Astrocyte (in vitro differentiated cells and primary cell): ENCODE results near the gene DSTN. TPM values are rescaled to one million over a fixed set of nuclear protein-coding genes. Genes with fewer than 3 reads are reported as not detected.

Experiments
- DNase-seq: peaks from one replicate; pipeline ENCODE4 v3.0.0-alpha.2; 2010; ENCODE audit warnings: low read depth
- FAIRE-seq: peaks from 2 replicates; lab custom pipeline; 2011; peaks lifted over from hg19 to GRCh38; lab: Jason Lieb, UNC
- H2AFZ ChIP-seq: 2 replicates; pipeline ENCODE4 v1.6.0; 2012; ENCODE audit warnings: low read depth, low read length, inconsistent platforms
- H3K27ac ChIP-seq: 2 replicates; pipeline ENCODE4 v1.5.1; 2011; ENCODE audit warnings: low read depth, low read length, inconsistent platforms
- H3K27me3 ChIP-seq: 2 replicates; pipeline ENCODE4 v1.6.0; 2011; ENCODE audit warnings: low read length, inconsistent platforms; ENCODE audit not compliant: insufficient read depth
- H3K36me3 ChIP-seq: 2 replicates; pipeline ENCODE4 v1.5.1; 2011; ENCODE audit warnings: low read length, inconsistent platforms; ENCODE audit not compliant: insufficient read depth
- H3K4me1 ChIP-seq: 2 replicates; pipeline ENCODE4 v1.5.1; 2011; ENCODE audit warnings: low read length, inconsistent platforms; ENCODE audit not compliant: insufficient read depth
- H3K4me2 ChIP-seq: 2 replicates; pipeline ENCODE4 v1.6.0; 2012; ENCODE audit warnings: low read length, inconsistent platforms
- H3K4me3 ChIP-seq: 2 replicates; pipeline ENCODE4 v1.5.1; 2011; ENCODE audit warnings: low read depth, mild to moderate bottlenecking, low read length, inconsistent platforms; ENCODE audit not compliant: insufficient read depth
- H3K79me2 ChIP-seq: 2 replicates; pipeline ENCODE4 v1.6.0; 2012; ENCODE audit warnings: mild to moderate bottlenecking, low read length, inconsistent platforms; ENCODE audit not compliant: insufficient read depth
- H3K9ac ChIP-seq: 2 replicates; pipeline ENCODE4 v1.6.0; 2012; ENCODE audit warnings: mild to moderate bottlenecking, low read length, inconsistent platforms
- H3K9me3 ChIP-seq: 2 replicates; pipeline ENCODE4 v1.5.1; 2012; ENCODE audit warnings: low read depth, mild to moderate bottlenecking, low read length, inconsistent platforms; ENCODE audit not compliant: insufficient read depth
- H4K20me1 ChIP-seq: 2 replicates; pipeline ENCODE4 v1.6.0; 2012; ENCODE audit warnings: low read length, inconsistent platforms; ENCODE audit not compliant: insufficient read depth
- H3K27ac Mint-ChIP-seq: one replicate; pipeline ENCODE4 v1.8.0; 2021; ENCODE audit warnings: mild to moderate bottlenecking, mixed read lengths; ENCODE audit not compliant: unreplicated experiment
- H3K27me3 Mint-ChIP-seq: one replicate; pipeline ENCODE4 v1.8.0; 2021; ENCODE audit warnings: low read depth, mixed read lengths; ENCODE audit not compliant: unreplicated experiment
- H3K36me3 Mint-ChIP-seq: one replicate; pipeline ENCODE4 v1.8.0; 2021; ENCODE audit warnings: low read depth, mixed read lengths; ENCODE audit not compliant: unreplicated experiment
- H3K4me1 Mint-ChIP-seq: one replicate; pipeline ENCODE4 v1.8.0; 2021; ENCODE audit warnings: low read depth, mixed read lengths; ENCODE audit not compliant: unreplicated experiment
- H3K4me3 Mint-ChIP-seq: one replicate; pipeline ENCODE4 v1.8.0; 2021; ENCODE audit warnings: mild to moderate bottlenecking, moderate library complexity, mixed read lengths; ENCODE audit not compliant: unreplicated experiment
- H3K9me3 Mint-ChIP-seq: one replicate; pipeline ENCODE4 v1.8.0; 2021; ENCODE audit warnings: mild to moderate bottlenecking, mixed read lengths; ENCODE audit not compliant: unreplicated experiment
- CTCF ChIP-seq: IDR thresholded peaks from 2 replicates; pipeline ENCODE4 v1.5.1; 2011; ENCODE audit warnings: low read depth, mild to moderate bottlenecking, inconsistent platforms, low read length, moderate library complexity; ENCODE audit not compliant: insufficient read depth
- EZH2 ChIP-seq: IDR thresholded peaks from 2 replicates; pipeline ENCODE4 v1.6.1; 2012; ENCODE audit warnings: mild to moderate bottlenecking, low read length, inconsistent platforms; ENCODE audit not compliant: insufficient read depth
- total RNA-seq: library from RNA; stranded (reverse); gene quantifications from 2 replicates; pipeline ENCODE4 v1.2.1, GENCODE V29; 2021

Gene DSTN
- total RNA-seq, 1 donor from 2014 or later, result 552 TPM

GRCh38 chr20:17537959-17538358, 31.9 kb upstream of the DSTN start:
- Histone ChIP-seq H3K79me2 (no peaks in the 10 kb centered on the region), H3K4me2 (no peak overlapping the region), H3K9ac (no peak overlapping the region), H3K36me3 (no peaks in the 10 kb centered on the region), H4K20me1 (no peaks in the 10 kb centered on the region), H2AFZ (no peak overlapping the region), H3K4me1 (peaks cover 23% of the 10 kb centered on the region), H3K4me3 (no peak overlapping the region), H3K27ac (no peak overlapping the region), H3K9me3 (no peaks in the 10 kb centered on the region), H3K27me3 (no peaks in the 10 kb centered on the region)
- Mint-ChIP-seq H3K9me3 (no peaks in the 10 kb centered on the region), H3K4me1 (peaks cover 12% of the 10 kb centered on the region), H3K27me3 (no peaks in the 10 kb centered on the region), H3K4me3 (no peak overlapping the region), H3K27ac (no peak overlapping the region), H3K36me3 (no peaks in the 10 kb centered on the region)
- TF ChIP-seq CTCF (no peak), EZH2 (no peak)
- FAIRE-seq (no peak), DNase-seq (no peak)

- H4K20me1 ChIP-seq, result no peaks in the 10 kb centered on the region
- H3K4me2 ChIP-seq, result no peak overlapping the region
- Mint-ChIP-seq H3K27ac (no peak overlapping the region), H3K4me3 (no peak overlapping the region), H3K9me3 (no peaks in the 10 kb centered on the region), H3K4me1 (peaks cover 9% of the 10 kb centered on the region), H3K27me3 (no peaks in the 10 kb centered on the region), H3K36me3 (no peaks in the 10 kb centered on the region)
- H2AFZ ChIP-seq, result no peak overlapping the region
- no peak overlapping the region for H3K9ac ChIP-seq
- TF ChIP-seq EZH2 (no peak), CTCF (no peak)
- peak; percentile 44 for DNase-seq
- H3K27me3 ChIP-seq, result no peaks in the 10 kb centered on the region
- FAIRE-seq, result no peak
- H3K4me3 ChIP-seq, result no peak overlapping the region
- no peaks in the 10 kb centered on the region for H3K36me3 ChIP-seq
- H3K79me2 ChIP-seq, result no peaks in the 10 kb centered on the region
- peaks cover 23% of the 10 kb centered on the region for H3K4me1 ChIP-seq
- no peaks in the 10 kb centered on the region for H3K9me3 ChIP-seq
- H3K27ac ChIP-seq, result no peak overlapping the region
These were observed 31.2 kb upstream of the DSTN start for GRCh38 chr20:17538517-17539170.

GRCh38 chr20:17541596-17541995, 28.3 kb upstream of the DSTN start:
- no peak overlapping the region for H3K27ac Mint-ChIP-seq
- TF ChIP-seq CTCF (no peak), EZH2 (no peak)
- Histone ChIP-seq H3K4me1 (peaks cover 30% of the 10 kb centered on the region), H4K20me1 (no peaks in the 10 kb centered on the region), H3K36me3 (no peaks in the 10 kb centered on the region), H3K4me2 (peak overlapping the region; percentile 63), H3K27me3 (no peaks in the 10 kb centered on the region), H3K9me3 (no peaks in the 10 kb centered on the region), H3K79me2 (no peaks in the 10 kb centered on the region), H3K4me3 (no peak overlapping the region), H3K27ac (no peak overlapping the region), H3K9ac (no peak overlapping the region), H2AFZ (no peak overlapping the region)
- peak; percentile 30 for DNase-seq
- H3K4me1 Mint-ChIP-seq, result peaks cover 6% of the 10 kb centered on the region
- H3K4me3 Mint-ChIP-seq, result no peak overlapping the region
- H3K36me3 Mint-ChIP-seq, result no peaks in the 10 kb centered on the region
- no peaks in the 10 kb centered on the region for H3K27me3 Mint-ChIP-seq
- H3K9me3 Mint-ChIP-seq, result no peaks in the 10 kb centered on the region
- FAIRE-seq, result no peak
